Mesenteric fat pad (tissue), 1 donor: ENCODE results near the gene ZNF282. TPM values are rescaled to one million over a fixed set of nuclear protein-coding genes. Genes with fewer than 3 reads are reported as not detected.
"Not testable (repeated sequence)": the region's sequence is repeated elsewhere in the genome, so short reads cannot be mapped to it uniquely, and the experiment has no call there.

Experiments used
- DNase-seq: peaks from one replicate; pipeline ENCODE4 v3.0.0-alpha.2; 2020; ENCODE audit warnings: low spot score
- total RNA-seq: library from RNA; stranded (reverse); fragmentation: NEBNext Ultra II Directional; extraction: Animal tissue kit (Norgen Biotek cat#: 25700); gene quantifications from one replicate; pipeline ENCODE4 v1.2.1, GENCODE V29; 2021
- donor health status: DM: yes; HTN: yes; CAD: no.

ZNF282 gene
- total RNA-seq, 1 donor from 2014 or later: 19.1 TPM

DNA sequence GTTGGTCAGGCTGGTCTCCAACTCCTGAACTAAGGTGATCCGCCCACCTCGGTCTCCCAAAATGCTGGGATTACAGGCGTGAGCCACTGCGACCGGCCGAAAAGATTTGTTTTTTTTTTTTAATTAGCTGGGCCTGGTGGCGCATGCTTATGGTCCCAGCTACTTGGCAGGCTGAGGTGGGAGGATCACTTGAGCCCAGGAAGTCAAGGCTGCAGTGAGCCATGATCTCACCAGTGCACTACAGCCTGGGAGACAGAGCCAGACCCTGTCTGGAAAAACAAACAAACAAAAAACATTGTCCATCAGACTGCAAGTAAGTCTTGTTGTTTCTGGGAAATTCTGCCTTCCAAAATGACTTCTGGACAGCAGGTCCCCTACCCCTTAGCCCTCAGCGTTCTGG is 27.8 kb downstream of the ZNF282 start:
- no peak for DNase-seq

- DNase-seq: no peak
Measured at GRCh38 chr7:149223761-149224160, 28.4 kb downstream of the ZNF282 start.

DNA sequence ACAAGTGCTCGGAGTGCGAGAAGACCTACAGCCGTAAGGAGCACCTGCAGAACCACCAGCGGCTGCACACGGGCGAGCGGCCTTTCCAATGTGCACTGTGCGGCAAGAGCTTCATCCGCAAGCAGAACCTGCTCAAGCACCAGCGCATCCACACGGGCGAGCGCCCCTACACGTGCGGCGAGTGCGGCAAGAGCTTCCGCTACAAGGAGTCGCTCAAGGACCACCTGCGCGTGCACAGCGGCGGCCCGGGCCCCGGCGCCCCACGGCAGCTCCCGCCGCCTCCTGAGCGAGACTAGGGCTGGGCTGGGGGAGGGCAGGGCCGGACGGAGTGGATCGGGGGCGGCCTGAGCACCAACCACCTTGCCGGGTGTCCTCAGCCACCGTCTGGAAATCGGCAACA is 29.0 kb downstream of the ZNF282 start:
- no peak for DNase-seq

GRCh38 chr7:149225106-149225505 is 29.8 kb downstream of the ZNF282 start:
- DNase-seq: no peak

- no peak for DNase-seq
Measured at GRCh38 chr7:149225656-149226055, 30.3 kb downstream of the ZNF282 start.

GRCh38 chr7:149226366-149226765 is 31.0 kb downstream of the ZNF282 start:
- DNase-seq: not testable (repeated sequence)

GRCh38 chr7:149226840-149227494 is 31.6 kb downstream of the ZNF282 start:
- DNase-seq: no peak

DNA sequence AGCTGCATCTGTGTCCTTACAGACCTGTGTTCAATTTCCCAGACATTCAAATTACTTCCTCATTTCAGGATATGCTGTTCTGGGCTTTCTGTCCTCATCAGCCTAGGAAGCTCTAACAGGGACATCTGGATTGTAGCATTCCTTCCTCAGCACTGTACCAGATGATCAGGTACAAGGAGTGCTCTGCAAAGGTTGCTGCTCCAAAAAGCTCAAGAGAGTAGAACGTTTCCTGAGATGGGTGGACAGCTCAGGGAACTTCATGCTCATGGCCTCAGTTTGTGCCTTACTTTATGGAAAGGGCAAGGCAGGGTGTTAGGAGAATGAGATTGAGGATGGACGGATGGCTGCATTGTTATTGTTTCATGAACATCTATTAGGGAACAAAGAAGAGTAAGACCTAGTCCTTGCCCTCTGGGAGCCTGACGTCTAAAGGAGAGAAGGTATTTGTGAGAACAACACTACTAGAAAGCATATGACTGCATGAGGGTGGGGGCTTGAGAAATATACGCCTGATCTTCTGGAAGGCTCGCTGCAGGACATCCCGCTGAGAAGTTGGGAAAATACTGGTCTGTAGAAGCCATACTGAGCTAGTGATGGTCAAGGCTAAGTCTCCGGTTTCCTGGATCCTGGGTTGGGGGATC is 33.6 kb downstream of the ZNF282 start:
- no peak for DNase-seq

- DNase-seq: no peak
Measured at GRCh38 chr7:149229526-149229925, 34.2 kb downstream of the ZNF282 start.

- DNase-seq: no peak
Measured at GRCh38 chr7:149232362-149232761, 37.0 kb downstream of the ZNF282 start.

DNA sequence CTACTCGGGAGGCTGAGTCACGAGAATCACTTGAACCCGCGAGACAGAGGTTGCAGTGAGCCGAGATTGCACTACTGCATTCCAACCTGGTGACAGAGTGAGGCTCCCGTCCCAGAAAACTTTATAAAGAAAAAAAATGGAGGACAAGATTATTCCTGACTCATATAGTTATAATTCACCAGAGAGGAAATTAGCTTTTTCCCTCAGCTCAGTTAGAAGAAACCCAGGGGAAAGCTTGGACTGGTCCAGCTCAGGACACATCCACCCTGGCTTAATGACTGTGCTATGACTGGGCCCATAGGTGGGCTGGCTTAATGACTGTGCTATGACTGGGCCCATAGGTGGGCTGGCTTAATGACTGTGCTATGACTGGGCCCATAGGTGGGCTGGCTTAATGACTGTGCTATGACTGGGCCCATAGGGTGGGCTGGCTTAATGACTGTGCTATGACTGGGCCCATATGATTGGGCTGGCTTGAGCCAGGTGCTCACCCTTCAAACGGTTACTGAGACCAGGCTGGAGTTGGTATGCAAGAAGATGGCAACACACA is 38.4 kb downstream of the ZNF282 start:
- not testable (repeated sequence) for DNase-seq

GRCh38 chr7:149237502-149237901 is 42.2 kb downstream of the ZNF282 start:
- DNase-seq: no peak

DNA sequence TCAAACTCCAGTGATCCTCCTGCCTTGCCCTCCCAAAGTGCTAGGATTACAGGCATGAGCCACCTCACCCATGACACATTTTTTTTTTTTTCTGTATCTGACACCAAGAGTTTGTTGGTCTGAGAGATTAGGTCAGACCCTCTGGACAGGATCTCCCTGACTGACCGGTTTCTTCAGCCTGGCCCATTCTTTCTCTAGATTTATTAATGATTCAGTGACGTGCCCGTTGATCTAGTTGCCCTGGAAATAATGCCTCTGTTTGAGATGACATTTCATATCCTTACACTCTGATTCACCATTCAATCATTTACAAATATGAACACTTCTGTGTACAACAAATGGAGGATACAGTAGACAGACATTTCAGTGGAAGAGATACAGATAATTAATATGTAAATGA is 42.7 kb downstream of the ZNF282 start:
- no peak for DNase-seq

GRCh38 chr7:149239345-149240143 is 44.2 kb downstream of the ZNF282 start, which contains the start of gene ZNF212:
TSS of gene ZNF212 (plus strand) at chr7:149239651. CDS start at chr7:149239779, 128 bp downstream.
- peak; percentile 96 for DNase-seq

- no peak for DNase-seq
Measured at GRCh38 chr7:149240637-149241036, 45.3 kb downstream of the ZNF282 start.

DNA sequence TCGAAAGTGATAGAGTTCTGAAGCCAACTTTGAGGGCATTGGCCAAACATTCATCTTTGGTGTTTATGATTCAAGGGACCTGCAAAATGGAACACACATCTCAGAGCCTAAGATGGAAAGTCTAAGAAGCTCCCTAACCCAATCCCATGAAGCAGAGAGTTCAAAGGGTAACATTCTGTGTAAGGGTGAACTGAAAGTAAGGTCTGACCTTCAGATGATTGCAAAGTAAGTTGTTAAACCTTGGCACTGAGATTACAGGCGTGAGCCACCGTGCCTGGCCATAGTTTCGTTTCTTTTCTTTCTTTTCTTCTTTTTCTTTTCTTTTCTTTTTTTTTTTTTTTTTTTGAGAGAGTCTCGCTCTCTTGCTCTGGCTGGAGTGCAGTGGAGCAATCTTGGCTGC is 46.4 kb downstream of the ZNF282 start:
- DNase-seq: no peak

DNA sequence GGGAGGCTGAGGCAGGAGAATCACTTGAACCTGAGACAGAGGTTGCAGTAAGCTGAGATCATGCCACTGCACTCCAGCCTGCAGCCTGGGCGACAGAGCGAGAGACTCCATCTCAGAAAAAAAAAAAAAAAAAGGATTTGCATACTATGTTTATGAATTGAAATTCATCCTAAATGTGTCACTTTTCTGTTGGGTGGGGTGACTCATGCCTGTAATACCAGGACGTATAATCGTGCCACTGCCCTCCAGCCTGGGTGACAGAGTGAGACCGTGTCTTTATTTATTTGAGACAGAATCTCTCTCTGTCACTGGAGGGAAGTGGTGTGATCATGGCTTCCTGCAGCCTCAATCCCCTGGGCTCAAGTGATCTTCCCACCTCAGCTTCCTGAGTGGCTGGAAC is 49.9 kb downstream of the ZNF282 start:
- peak; percentile 20 for DNase-seq

- DNase-seq: no peak
Measured at GRCh38 chr7:149245744-149246143, 50.4 kb downstream of the ZNF282 start.

DNA sequence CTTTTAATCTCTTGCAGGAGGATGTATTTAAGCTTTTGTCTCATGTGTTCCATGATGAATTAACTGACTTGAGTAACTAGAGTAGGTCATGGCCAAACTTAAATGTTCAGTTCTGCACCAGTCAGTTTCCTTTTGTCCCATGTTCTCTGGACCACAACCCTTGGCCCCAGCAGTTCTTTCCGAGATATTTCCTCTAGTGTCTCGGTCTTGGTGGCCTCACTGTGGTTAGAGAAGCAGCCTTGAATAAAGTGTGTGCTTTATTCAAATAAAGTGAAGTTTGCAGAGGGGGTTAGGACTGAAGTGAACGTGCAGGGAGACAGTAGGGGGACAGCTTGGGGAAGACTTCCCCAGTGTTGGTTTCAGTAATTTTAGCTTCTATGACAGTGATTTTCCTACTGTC is 53.4 kb downstream of the ZNF282 start:
- no peak for DNase-seq

DNA sequence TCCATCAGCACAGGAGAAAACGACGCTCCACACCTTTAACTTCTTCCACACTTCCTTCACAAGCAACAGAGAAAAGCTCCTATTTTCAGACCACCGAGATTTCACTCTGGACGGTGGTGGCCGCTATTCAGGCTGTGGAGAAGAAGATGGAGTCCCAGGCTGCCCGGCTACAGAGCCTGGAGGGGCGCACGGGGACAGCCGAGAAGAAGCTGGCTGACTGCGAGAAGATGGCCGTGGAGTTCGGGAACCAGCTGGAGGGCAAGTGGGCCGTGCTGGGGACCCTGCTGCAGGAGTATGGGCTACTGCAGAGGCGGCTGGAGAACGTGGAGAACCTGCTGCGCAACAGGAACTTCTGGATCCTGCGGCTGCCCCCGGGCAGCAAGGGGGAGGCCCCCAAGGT is 54.8 kb downstream of the ZNF282 start:
- DNase-seq: not testable (repeated sequence)

GRCh38 chr7:149251518-149251917 is 56.2 kb downstream of the ZNF282 start:
- not testable (repeated sequence) for DNase-seq

DNA sequence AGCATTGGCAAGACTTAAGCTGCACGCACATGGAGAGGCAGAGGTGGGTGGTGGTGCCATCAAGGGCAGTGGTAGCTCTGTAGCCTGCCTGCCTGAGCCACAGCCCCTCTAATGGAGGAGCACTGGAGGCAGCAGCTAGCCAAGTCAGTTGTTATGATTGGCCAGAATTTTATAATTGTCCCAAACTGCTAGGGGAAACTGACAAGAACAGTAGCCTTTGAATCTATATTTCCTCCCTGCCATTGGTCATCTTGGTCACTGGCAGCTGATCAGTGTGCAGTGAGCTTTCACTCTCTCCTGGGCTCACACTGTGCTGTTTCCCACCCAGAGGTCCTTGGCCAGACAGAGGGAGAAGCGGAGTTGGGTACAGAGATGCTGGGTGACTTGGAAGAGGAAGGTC is 57.0 kb downstream of the ZNF282 start:
- DNase-seq: no peak
